NB4 (cell line): ENCODE data around the gene LZTS2.

Source experiments
- DNase-seq: peaks from one replicate; pipeline ENCODE4 v3.0.0; 2010; ENCODE audit warnings: low read depth
- H3K4me3 ChIP-seq: one replicate; pipeline ENCODE4 v1.5.1; 2011; ENCODE audit warnings: mild to moderate bottlenecking, low read depth, low read length, moderate library complexity
- CTCF ChIP-seq: IDR thresholded peaks from one replicate; pipeline ENCODE4 v1.5.1; 2012; ENCODE audit warnings: low read depth, low read length
- MAX ChIP-seq: IDR thresholded peaks from 2 replicates; pipeline ENCODE4 v1.6.1; 2011; ENCODE audit warnings: low read depth, low read length
- MYC ChIP-seq: IDR thresholded peaks from 2 replicates; pipeline ENCODE4 v1.6.1; 2011; ENCODE audit warnings: low read depth, low read length
- POLR2A ChIP-seq: IDR thresholded peaks from 2 replicates; pipeline ENCODE4 v1.6.1; 2011; ENCODE audit warnings: mild to moderate bottlenecking; ENCODE audit not compliant: insufficient read length; ENCODE audit errors: extremely low read depth

The LZTS2 gene

GRCh38 chr10:101013365-101013825 lies 13.8 kb downstream of the LZTS2 start:
- H3K4me3 ChIP-seq: no peak overlapping the region
- TF ChIP-seq MYC: no peak
- TF ChIP-seq CTCF: no peak
- no peak for TF ChIP-seq POLR2A
- no peak for TF ChIP-seq MAX
- no peak for DNase-seq

- H3K4me3 ChIP-seq: no peak overlapping the region
- TF ChIP-seq MYC (no peak; the same call in 1 of the 2 replicates), POLR2A (no peak), CTCF (peak; percentile 97), MAX (peak; percentile 78)
- peak; percentile 73 for DNase-seq
Measured at GRCh38 chr10:101014230-101014884, 14.7 kb downstream of the LZTS2 start.

GRCh38 chr10:101014966-101015581 lies 15.5 kb downstream of the LZTS2 start:
- TF ChIP-seq CTCF (no peak), MYC (no peak), MAX (no peak), POLR2A (no peak)
- no peak overlapping the region for H3K4me3 ChIP-seq
- DNase-seq: peak; percentile 51

GRCh38 chr10:101015582-101015973 lies 16.0 kb downstream of the LZTS2 start:
- no peak overlapping the region for H3K4me3 ChIP-seq
- TF ChIP-seq MAX (no peak), POLR2A (no peak), CTCF (no peak), MYC (no peak)

GRCh38 chr10:101016814-101017213 lies 17.2 kb downstream of the LZTS2 start:
- TF ChIP-seq POLR2A (no peak), CTCF (no peak), MAX (no peak), MYC (no peak)
- no peak for DNase-seq
- no peak overlapping the region for H3K4me3 ChIP-seq

More at GRCh38 chr10:101015582-101015973, 16.0 kb downstream of the LZTS2 start:
- DNase-seq: no peak
